Muscle of leg (tissue), 11 donors: ENCODE data around the gene ASS1. TPM values are rescaled to one million over a fixed set of nuclear protein-coding genes. Genes with fewer than 3 reads are reported as not detected.

Experiments
- DNase-seq: peaks from one replicate; pipeline ENCODE4 v3.0.0; 2013
- H3K27ac ChIP-seq: one replicate; pipeline ENCODE4 v1.5.1; 2013; ENCODE audit warnings: mild to moderate bottlenecking, low read length, control low read depth
- H3K27me3 ChIP-seq: one replicate; pipeline ENCODE4 v1.6.1; 2013; ENCODE audit warnings: low read length; ENCODE audit not compliant: control insufficient read depth, insufficient read depth
- H3K36me3 ChIP-seq: one replicate; pipeline ENCODE4 v1.6.1; 2013; ENCODE audit warnings: low read length; ENCODE audit not compliant: control insufficient read depth, insufficient read depth
- H3K4me1 ChIP-seq: one replicate; pipeline ENCODE4 v1.6.1; 2013; ENCODE audit warnings: low read length; ENCODE audit not compliant: control insufficient read depth, insufficient read depth
- H3K4me3 ChIP-seq: one replicate; pipeline ENCODE4 v1.5.1; 2013; ENCODE audit warnings: low read length, control low read depth
- H3K9me3 ChIP-seq: replicated peaks from 2 replicates; pipeline ENCODE4 v1.6.1; 2013; ENCODE audit warnings: low read depth, low read length; ENCODE audit not compliant: control insufficient read depth
- WGBS: methylation state at CpG from one replicate; pipeline ENCODE4 v1.1.5; 2013; ENCODE audit warnings: missing lambda C conversion rate; ENCODE audit not compliant: insufficient coverage; 5-methylcytosine and 5-hydroxymethylcytosine counted together
- polyA plus RNA-seq, 8 donors: library from polyadenylated mRNA; unstranded; fragments of 120-200 nt; gene quantifications; one replicate each; pipeline versions ENCODE4 v1.2.1 to v1.2.3, GENCODE V29; 2013; ENCODE audit warnings: inconsistent platforms in 1 of 8, low replicate concordance in 1 of 8; ENCODE audit not compliant: insufficient read length in 8 of 8, insufficient read depth in 1 of 8
- total RNA-seq: library from RNA; stranded (reverse); fragments of 120-200 nt; gene quantifications from one replicate; pipeline ENCODE4 v1.2.4, GENCODE V29; 2013

Gene ASS1
- total and polyA plus RNA-seq, 9 donors, result 36.4 to 72.7 (median 52.9) TPM

DNA sequence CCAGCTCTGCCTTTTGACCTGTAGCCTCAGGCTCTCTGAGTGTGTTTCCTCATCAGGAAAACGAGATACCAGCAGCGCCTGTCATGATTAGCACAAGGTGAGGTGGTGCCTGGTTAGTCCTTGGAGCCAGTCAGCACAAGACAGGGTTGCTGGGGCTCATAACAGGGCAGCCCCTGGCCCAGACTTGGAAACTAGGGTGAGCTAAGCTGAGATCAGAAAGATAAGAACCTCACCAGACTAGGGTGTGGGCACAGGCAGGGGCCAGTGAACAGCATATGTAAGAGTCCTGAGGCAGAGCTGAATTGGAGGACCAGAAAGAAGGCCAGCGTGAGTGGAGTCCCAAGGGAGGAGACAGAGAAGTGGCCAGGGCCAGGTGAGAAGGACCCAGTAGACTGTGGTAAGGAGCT is 91.9 kb downstream of the ASS1 start:
- WGBS, result 69% methylated on average over 3 of the region's 3 CpGs
- Histone ChIP-seq H3K4me1 (peaks cover 4% of the 10 kb centered on the region), H3K4me3 (no peak overlapping the region), H3K36me3 (no peaks in the 10 kb centered on the region), H3K9me3 (no peaks in the 10 kb centered on the region), H3K27ac (no peak overlapping the region), H3K27me3 (peaks cover 80% of the 10 kb centered on the region)
- DNase-seq, result no peak

DNA sequence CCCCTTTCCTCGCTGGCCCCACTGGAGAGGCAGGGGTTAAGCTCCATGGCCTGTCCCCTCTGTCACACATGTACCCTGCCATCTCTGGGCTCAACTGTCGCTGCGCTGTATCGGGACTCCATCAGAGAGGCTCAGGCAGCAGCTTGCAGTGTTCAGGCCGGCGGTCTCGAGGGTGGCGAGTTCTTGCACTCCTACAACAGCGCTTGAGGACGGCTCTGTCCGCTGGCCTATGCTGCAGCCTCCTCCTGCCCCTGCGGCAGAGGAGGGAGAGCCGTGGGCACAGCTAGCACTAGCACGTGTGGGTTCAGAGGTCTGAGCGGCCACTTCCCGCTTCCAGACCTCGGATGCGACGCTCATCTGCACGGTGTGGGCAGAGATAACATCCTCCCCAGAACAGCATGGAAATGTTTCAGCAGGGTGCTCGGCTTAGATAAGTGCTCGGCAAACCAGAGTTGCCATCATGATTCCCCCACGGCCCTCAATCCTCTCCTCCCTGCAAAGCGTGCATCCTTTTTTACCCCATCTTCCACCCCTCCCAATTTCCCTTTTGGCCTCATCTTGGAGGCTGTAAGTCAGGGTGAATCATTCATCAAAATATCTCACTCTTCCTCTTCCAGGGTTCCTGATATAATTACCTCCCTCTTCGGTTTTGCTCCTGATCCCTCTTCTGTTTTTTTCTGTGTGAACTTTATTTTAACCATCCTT is 92.7 kb downstream of the ASS1 start:
- peaks cover 87% of the 10 kb centered on the region for H3K27me3 ChIP-seq
- peaks cover 4% of the 10 kb centered on the region for H3K4me1 ChIP-seq
- 18% methylated on average over 23 of the region's 25 CpGs for WGBS
- no peaks in the 10 kb centered on the region for H3K9me3 ChIP-seq
- H3K36me3 ChIP-seq, result no peaks in the 10 kb centered on the region
- no peak for DNase-seq
- H3K27ac ChIP-seq, result no peak overlapping the region
- no peak overlapping the region for H3K4me3 ChIP-seq

DNA sequence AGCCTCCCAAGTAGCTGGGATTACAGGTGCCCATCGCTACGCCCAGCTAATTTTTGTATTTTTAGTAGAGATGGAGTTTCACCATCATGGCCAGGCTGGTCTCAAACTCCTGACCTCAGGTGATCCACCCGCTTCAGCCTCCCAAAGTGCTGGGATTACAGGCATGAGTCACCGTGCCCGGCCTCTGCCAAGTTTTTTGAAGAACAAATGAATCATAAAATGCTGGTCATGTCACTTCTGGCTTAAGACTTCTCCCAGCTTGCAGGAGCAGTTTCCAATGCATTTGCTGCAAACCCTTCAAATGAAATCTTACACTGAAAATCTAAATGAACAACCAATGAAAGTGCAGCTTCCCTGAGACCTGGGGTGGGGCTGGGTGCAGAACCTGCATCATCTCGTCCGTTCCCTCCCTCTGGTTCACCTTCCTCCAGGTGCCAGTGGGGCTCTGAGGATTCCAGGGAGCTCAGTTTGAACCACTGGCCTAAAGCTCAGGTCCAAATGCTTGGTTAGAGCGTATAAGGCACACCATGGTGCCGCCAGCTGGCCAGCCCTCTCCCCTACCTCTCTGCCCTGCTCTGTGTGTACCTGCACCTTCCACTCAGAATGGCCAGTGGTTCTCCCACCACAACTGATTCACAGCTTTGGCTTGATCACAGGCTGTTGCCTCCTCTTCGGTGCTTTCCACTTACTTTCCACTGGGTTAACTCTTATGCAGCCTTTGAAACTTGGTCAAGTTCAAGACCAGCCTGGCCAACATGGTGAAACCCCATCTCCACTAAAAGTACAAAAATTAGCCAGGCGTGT is 94.9 kb downstream of the ASS1 start:
- WGBS, result 77% methylated on average over 8 of the region's 11 CpGs
- H3K27me3 ChIP-seq, result peaks cover 84% of the 10 kb centered on the region
- no peak for DNase-seq

DNA sequence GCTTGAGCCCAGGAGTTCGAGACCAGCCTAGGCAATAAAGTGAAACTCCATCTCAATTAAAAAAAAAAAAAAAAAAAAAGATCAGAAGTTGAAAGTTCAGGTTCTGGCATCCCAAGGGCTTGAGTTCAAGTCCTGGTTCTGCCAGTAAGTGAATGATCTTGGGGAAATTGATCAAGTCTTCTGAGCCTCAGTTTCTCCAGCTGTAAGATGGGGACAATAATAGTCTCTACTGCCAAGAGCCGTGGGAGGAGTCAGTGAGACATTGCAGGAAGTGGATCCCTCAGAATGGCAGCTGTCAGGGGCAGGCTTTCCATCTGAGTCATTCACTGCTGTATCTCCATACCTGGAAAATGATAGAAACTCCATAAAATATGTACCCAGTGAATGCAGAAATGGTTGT is 96.8 kb downstream of the ASS1 start:
- no peak for DNase-seq
- H3K36me3 ChIP-seq, result no peaks in the 10 kb centered on the region
- 63% methylated on average over 1 of the region's 2 CpGs for WGBS
- H3K27ac ChIP-seq, result no peak overlapping the region
- no peaks in the 10 kb centered on the region for H3K4me1 ChIP-seq
- H3K4me3 ChIP-seq, result no peak overlapping the region
- peaks cover 70% of the 10 kb centered on the region for H3K27me3 ChIP-seq
- no peaks in the 10 kb centered on the region for H3K9me3 ChIP-seq

More for the DNA sequence above, 94.9 kb downstream of the ASS1 start:
- Histone ChIP-seq H3K36me3 (no peaks in the 10 kb centered on the region), H3K9me3 (no peaks in the 10 kb centered on the region), H3K4me3 (no peak overlapping the region), H3K27ac (no peak overlapping the region), H3K4me1 (peaks cover 4% of the 10 kb centered on the region)

DNA sequence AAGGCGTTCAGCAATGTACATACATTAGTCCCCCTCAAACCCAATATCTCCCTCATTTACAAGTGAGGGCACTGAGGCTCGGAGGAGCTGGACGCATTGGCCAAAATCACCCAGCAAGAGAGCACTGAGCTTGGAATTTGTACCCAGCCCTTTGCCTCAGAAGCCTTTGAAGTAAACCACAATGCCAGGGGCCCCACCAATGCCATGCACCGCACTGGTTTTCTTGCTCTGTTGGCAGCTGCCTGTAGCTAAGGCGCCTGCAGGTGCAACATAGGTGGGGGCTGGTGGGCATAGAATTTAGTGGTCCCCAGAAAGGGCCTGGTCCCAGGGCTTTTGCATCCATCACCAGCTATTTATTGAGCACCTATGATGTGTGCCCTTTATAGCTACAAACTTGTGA is 97.3 kb downstream of the ASS1 start:
- no peak for DNase-seq
- no peak overlapping the region for H3K4me3 ChIP-seq
- no peaks in the 10 kb centered on the region for H3K36me3 ChIP-seq
- H3K27me3 ChIP-seq, result peaks cover 65% of the 10 kb centered on the region
- H3K4me1 ChIP-seq, result no peaks in the 10 kb centered on the region
- WGBS, result 100% methylated on average over 3 of the region's 5 CpGs
- no peak overlapping the region for H3K27ac ChIP-seq
- no peaks in the 10 kb centered on the region for H3K9me3 ChIP-seq

DNA sequence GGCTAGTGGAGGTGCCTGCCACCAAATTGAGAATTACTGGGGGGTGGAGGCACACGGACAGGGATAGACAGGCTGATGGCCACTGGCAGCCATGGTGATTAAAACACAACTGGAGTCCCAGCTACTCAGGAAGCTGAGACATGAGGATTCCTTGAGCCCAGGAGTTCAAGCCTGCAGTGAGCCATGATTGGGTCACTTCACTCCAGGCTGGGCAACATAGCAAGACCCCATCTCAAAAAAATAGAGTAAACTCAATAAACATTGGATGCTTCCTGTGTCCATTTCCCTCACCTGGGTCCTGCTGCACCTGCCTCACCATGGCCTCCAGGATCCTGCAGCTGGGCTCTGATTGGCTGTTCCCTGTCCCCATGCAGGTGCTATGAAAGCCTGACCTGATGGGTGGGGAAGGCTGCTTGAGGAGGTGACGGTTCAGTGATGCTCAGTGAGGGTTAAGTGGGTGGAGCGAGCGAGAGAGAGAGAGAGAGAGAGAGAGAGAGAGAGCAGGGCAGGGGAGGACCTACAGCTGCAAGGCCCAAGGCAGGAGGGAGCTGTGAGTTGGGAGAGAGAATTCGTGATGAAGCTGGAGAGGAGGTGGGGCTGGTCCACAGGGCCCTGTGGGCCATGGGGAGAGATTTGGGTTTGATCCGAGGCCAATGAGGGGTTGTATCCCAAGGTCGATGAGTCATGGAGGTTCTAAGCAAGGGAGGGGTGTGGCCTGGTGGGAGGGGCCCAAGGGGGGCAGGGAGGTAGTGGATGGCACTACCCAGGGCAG is 97.9 kb downstream of the ASS1 start:
- H3K27me3 ChIP-seq, result peaks cover 58% of the 10 kb centered on the region
- no peaks in the 10 kb centered on the region for H3K9me3 ChIP-seq
- no peaks in the 10 kb centered on the region for H3K4me1 ChIP-seq
- DNase-seq, result no peak
- 49% methylated on average over 7 of the region's 7 CpGs for WGBS
- no peak overlapping the region for H3K27ac ChIP-seq
- no peak overlapping the region for H3K4me3 ChIP-seq
- no peaks in the 10 kb centered on the region for H3K36me3 ChIP-seq

DNA sequence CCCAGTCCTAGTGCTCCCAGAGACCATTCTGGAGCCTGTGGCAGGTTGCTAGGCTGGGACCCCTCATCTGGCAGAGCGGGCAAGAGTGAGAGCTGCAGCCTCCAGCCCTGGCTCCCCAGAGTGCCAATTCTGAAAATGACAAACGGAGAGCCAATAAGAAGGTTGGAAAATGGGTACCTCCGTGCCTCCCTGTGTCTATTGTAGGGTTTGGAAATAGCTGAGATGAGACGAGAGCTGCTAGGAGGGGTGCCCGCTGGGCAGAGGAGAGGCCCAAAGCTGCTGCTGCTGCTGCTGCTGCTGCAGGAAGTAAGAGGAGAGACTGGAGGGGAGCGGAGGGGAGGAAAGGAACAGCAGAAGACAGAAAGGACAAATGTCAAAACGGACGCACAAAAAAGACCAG is 98.6 kb downstream of the ASS1 start:
- Histone ChIP-seq H3K4me1 (no peaks in the 10 kb centered on the region), H3K4me3 (no peak overlapping the region), H3K27ac (no peak overlapping the region), H3K27me3 (peaks cover 53% of the 10 kb centered on the region), H3K36me3 (no peaks in the 10 kb centered on the region), H3K9me3 (no peaks in the 10 kb centered on the region)
- 57% methylated on average over 5 of the region's 8 CpGs for WGBS
- DNase-seq, result no peak

DNA sequence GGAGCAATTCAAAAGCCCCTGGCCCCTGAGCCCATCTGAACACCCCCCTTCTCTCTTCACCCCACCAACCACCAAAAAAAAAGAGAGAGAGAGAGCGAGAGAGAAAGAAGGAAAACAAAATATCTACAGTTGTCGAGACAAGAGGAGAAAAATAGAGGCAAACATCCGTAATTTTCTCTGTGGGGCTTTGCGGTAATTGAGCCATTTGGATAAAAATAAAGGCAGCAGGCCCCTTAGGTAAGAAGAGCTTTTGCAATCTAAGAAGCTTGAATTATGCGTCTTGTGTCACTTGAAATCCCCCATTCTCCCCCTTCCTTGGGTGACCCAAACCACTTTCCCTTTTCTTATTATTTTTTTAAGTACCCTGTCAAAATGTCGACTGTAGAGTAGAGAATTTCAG is 99.1 kb downstream of the ASS1 start:
- Histone ChIP-seq H3K9me3 (no peaks in the 10 kb centered on the region), H3K4me1 (no peaks in the 10 kb centered on the region), H3K27ac (no peak overlapping the region), H3K36me3 (no peaks in the 10 kb centered on the region), H3K27me3 (peaks cover 48% of the 10 kb centered on the region), H3K4me3 (no peak overlapping the region)
- 7% methylated on average over 3 of the region's 6 CpGs for WGBS
- no peak for DNase-seq

DNA sequence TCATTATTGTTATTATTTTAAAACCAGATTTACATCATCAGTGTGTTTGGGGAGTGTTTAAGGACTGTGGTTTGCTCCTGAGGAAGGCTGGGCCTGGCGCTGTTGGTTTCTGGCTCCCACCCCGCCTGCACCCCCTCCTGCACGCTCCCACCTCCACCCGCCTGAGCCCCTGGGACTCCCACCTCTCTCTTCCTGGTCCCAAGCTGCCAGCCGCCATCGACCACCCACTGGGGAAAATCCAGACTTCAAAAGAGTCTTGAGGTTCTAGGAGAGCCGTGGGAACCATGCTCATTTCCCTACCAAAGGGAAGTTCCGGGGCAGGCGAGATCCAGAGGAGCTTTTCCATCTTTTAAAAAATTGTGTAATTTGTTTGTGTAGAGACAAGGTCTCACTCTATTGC is 99.6 kb downstream of the ASS1 start:
- Histone ChIP-seq H3K27me3 (peaks cover 43% of the 10 kb centered on the region), H3K36me3 (no peaks in the 10 kb centered on the region), H3K27ac (no peak overlapping the region), H3K4me3 (no peak overlapping the region), H3K4me1 (no peaks in the 10 kb centered on the region), H3K9me3 (peaks cover 3% of the 10 kb centered on the region)
- WGBS, result 19% methylated on average over 5 of the region's 9 CpGs
- DNase-seq, result no peak

DNA sequence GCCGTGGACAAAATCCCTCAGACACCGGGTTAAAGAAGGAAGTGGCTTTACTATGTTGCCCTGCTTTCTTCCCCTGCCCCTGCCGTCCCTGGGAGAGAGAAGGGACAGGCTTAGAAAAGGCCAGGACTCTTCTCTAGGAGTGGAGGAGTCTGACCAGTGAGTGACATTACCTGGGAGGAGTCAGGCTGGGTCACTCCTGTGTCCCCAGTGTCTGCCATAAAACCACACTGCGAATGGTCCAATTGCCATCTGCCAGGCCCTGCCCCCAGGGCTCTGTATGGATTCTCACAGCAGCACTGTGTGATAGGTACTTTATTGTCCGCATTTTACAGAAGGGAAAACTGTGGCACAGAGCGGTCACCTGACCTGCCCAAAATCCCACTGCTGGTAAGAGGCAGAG is 103.3 kb downstream of the ASS1 start:
- peaks cover 3% of the 10 kb centered on the region for H3K9me3 ChIP-seq
- H3K27me3 ChIP-seq, result peaks cover 11% of the 10 kb centered on the region
- no peaks in the 10 kb centered on the region for H3K36me3 ChIP-seq
- no peak overlapping the region for H3K4me3 ChIP-seq
- H3K27ac ChIP-seq, result no peak overlapping the region
- 59% methylated on average over 3 of the region's 6 CpGs for WGBS
- DNase-seq, result no peak
- no peaks in the 10 kb centered on the region for H3K4me1 ChIP-seq
